ENCODE results near the gene NGEF. TPM values are rescaled to one million over a fixed set of nuclear protein-coding genes. Genes with fewer than 3 reads are reported as not detected.
A peak's percentile ranks its signal among the peaks of the same experiment; 100 is the strongest.

NGEF gene
- total and polyA plus RNA-seq, 10 of the 15 experiments (the other 5 are each of a cell fraction or from before 2014, with no cell fraction given) = 0.12 TPM; not detected in 9

DNA sequence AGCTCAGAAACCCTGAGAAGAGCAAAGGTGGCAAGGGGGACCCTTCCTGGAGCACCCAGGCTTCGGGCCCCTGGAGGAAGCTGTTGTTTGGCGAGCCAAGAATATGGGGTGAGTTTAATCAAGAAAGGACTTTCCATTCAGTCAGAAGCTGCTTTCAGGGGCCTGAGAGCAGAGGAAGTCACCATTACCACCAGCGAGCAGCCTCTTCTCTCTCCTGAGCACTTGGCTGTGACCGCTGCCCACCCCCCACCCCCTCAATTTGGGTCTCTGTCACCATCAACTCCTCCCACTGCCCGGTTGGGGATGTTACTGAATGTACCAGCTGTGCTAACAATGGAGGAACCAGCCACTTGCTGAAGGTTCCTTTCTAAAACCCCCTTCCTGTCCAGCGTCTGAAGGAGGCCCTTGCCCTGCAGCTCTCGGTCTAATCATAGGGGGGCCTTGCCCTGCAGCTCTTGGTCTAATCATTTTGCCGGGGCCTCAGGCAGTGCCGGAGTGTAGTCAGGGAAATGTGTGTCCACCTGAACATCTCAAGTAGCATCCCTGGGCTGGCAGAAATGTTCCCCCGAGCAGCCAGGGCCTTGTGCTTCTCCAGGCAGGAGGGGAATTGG, 48.0 kb upstream of the NGEF start (continued):
- TF ChIP-seq, protein P1, sequence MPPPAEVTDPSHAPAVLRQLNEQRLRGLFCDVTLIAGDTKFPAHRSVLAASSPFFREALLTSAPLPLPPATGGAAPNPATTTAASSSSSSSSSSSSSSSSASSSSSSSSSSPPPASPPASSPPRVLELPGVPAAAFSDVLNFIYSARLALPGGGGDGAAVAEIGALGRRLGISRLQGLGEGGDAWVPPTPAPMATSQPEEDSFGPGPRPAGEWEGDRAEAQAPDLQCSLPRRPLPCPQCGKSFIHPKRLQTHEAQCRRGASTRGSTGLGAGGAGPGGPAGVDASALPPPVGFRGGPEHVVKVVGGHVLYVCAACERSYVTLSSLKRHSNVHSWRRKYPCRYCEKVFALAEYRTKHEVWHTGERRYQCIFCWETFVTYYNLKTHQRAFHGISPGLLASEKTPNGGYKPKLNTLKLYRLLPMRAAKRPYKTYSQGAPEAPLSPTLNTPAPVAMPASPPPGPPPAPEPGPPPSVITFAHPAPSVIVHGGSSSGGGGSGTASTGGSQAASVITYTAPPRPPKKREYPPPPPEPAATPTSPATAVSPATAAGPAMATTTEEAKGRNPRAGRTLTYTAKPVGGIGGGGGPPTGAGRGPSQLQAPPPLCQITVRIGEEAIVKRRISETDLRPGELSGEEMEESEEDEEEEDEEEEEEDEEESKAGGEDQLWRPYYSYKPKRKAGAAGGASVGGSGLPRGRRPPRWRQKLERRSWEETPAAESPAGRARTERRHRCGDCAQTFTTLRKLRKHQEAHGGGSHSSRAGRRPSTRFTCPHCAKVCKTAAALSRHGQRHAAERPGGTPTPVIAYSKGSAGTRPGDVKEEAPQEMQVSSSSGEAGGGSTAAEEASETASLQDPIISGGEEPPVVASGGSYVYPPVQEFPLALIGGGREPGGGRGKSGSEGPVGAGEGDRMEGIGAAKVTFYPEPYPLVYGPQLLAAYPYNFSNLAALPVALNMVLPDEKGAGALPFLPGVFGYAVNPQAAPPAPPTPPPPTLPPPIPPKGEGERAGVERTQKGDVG (CRISPR knock-in tag; IDR thresholded peaks at IDR 0.05) = no peak
- TF ChIP-seq, protein P2, sequence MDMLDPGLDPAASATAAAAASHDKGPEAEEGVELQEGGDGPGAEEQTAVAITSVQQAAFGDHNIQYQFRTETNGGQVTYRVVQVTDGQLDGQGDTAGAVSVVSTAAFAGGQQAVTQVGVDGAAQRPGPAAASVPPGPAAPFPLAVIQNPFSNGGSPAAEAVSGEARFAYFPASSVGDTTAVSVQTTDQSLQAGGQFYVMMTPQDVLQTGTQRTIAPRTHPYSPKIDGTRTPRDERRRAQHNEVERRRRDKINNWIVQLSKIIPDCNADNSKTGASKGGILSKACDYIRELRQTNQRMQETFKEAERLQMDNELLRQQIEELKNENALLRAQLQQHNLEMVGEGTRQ (IDR thresholded peaks at IDR 0.05; ENCODE audit: borderline replicate concordance, low read depth, low read length) = no peak
- no peak for TF ChIP-seq ESRRA (IDR thresholded peaks at IDR 0.05; ENCODE audit: low read length)
- TF ChIP-seq RCOR1 (conservative IDR thresholded peaks at IDR 0.05; ENCODE audit: low read depth, low read length) = no peak
- 0 out of 2 replicates have a peak, but pooled peaks have one; percentile 28 for TF ChIP-seq CBFB (IDR thresholded peaks at IDR 0.05; ENCODE audit: low read depth)
- no peak for TF ChIP-seq MYB (IDR thresholded peaks at IDR 0.05; ENCODE audit: borderline replicate concordance, low read depth, low read length)
- TF ChIP-seq, protein P3, sequence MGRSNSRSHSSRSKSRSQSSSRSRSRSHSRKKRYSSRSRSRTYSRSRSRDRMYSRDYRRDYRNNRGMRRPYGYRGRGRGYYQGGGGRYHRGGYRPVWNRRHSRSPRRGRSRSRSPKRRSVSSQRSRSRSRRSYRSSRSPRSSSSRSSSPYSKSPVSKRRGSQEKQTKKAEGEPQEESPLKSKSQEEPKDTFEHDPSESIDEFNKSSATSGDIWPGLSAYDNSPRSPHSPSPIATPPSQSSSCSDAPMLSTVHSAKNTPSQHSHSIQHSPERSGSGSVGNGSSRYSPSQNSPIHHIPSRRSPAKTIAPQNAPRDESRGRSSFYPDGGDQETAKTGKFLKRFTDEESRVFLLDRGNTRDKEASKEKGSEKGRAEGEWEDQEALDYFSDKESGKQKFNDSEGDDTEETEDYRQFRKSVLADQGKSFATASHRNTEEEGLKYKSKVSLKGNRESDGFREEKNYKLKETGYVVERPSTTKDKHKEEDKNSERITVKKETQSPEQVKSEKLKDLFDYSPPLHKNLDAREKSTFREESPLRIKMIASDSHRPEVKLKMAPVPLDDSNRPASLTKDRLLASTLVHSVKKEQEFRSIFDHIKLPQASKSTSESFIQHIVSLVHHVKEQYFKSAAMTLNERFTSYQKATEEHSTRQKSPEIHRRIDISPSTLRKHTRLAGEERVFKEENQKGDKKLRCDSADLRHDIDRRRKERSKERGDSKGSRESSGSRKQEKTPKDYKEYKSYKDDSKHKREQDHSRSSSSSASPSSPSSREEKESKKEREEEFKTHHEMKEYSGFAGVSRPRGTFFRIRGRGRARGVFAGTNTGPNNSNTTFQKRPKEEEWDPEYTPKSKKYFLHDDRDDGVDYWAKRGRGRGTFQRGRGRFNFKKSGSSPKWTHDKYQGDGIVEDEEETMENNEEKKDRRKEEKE (IDR thresholded peaks at IDR 0.05) = no peak
- TF ChIP-seq, protein P4, sequence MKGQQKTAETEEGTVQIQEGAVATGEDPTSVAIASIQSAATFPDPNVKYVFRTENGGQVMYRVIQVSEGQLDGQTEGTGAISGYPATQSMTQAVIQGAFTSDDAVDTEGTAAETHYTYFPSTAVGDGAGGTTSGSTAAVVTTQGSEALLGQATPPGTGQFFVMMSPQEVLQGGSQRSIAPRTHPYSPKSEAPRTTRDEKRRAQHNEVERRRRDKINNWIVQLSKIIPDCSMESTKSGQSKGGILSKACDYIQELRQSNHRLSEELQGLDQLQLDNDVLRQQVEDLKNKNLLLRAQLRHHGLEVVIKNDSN (IDR thresholded peaks at IDR 0.05; ENCODE audit: borderline replicate concordance, extremely low read length, insufficient read depth, low read depth, low read length) = no peak
- no peak for TF ChIP-seq CREB1 (IDR thresholded peaks at IDR 0.05; ENCODE audit: low read depth)
- no peak for TF ChIP-seq SP1 (IDR thresholded peaks at IDR 0.05; ENCODE audit: low read depth, low read length)
- TF ChIP-seq KDM1A (IDR thresholded peaks at IDR 0.05; ENCODE audit: borderline replicate concordance) = no peak
- no peak for TF ChIP-seq HCFC1 (IDR thresholded peaks at IDR 0.05; ENCODE audit: low read length)
- TF ChIP-seq CREM (IDR thresholded peaks at IDR 0.05; ENCODE audit: low read depth) = no peak
- no peak for TF ChIP-seq MXI1 (IDR thresholded peaks at IDR 0.05; ENCODE audit: low read depth, low read length)
- 0 out of 2 replicates have a peak, but pooled peaks have one; percentile 32 for TF ChIP-seq ZNF687 (IDR thresholded peaks at IDR 0.05)
- TF ChIP-seq SPI1 (IDR thresholded peaks at IDR 0.05; ENCODE audit: borderline replicate concordance, insufficient read depth, low read depth, low read length) = peak; percentile 58; the same call in 1 of the 2 replicates
